WI38 (cell line): Measurements from ENCODE around the gene HOXB5.

Experiments used
- H3K4me3 ChIP-seq: 2 replicates; pipeline ENCODE4 v1.5.1; 2011; ENCODE audit warnings: low read depth, mild to moderate bottlenecking, control low read depth, low read length
- TF ChIP-seq, protein P1 (sequence below): IDR thresholded peaks from 2 replicates; pipeline ENCODE4 v1.5.1; 2012; ENCODE audit warnings: low read depth, mild to moderate bottlenecking, control low read depth, low read length

Gene HOXB5

DNA sequence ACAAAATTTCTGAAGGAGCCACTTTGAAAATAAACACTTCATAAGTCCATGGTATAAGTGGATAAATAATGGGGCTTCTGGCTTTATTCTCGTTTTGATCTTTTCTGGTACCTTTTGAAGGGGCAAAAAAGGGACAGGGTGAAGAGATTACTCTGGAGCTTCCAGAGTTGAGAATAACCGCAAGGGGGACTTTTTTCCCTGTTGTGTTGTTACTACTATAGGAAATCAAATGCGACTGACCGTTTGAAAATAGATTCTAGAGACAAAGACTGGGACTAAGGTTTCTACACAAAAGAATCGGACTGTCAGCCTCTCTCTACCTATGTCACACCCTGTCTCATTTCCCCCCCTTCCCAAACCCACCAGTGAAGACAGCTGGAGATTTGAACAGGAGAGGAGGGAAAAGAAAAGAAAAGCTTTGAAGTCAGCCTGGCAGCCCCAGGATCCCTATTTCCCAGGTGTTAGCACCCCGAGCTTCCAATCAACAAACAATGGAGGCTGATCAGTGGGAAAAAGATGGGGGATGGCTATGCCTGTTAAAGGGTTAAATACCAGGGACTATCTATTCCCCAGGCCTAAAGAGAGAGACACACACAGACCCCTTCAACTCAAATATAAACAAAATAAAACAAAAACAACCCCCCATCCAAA lies 23.8 kb downstream of the HOXB5 start:
- peak overlapping the region; percentile 79 for H3K4me3 ChIP-seq
- TF ChIP-seq, protein P1, sequence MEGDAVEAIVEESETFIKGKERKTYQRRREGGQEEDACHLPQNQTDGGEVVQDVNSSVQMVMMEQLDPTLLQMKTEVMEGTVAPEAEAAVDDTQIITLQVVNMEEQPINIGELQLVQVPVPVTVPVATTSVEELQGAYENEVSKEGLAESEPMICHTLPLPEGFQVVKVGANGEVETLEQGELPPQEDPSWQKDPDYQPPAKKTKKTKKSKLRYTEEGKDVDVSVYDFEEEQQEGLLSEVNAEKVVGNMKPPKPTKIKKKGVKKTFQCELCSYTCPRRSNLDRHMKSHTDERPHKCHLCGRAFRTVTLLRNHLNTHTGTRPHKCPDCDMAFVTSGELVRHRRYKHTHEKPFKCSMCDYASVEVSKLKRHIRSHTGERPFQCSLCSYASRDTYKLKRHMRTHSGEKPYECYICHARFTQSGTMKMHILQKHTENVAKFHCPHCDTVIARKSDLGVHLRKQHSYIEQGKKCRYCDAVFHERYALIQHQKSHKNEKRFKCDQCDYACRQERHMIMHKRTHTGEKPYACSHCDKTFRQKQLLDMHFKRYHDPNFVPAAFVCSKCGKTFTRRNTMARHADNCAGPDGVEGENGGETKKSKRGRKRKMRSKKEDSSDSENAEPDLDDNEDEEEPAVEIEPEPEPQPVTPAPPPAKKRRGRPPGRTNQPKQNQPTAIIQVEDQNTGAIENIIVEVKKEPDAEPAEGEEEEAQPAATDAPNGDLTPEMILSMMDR = no peak

DNA sequence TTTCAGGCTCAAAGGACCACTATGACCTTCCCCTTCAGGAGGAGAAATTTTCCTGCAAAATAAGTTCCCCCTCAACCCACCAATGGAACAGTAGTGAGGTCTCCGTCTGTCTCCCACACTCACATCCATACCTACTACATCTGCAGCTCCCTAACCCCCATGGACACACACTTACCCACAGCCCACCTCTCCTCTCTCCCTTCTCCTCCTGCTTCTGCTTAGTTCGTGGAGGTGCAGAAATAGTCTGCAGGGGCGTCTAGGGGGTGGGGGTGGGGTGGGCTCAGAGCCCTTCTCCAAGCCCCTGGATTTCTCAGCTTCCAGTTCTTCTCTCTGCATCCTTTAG lies 24.4 kb downstream of the HOXB5 start:
- peak overlapping the region; percentile 79 for H3K4me3 ChIP-seq
- TF ChIP-seq, protein P1 = no peak

DNA sequence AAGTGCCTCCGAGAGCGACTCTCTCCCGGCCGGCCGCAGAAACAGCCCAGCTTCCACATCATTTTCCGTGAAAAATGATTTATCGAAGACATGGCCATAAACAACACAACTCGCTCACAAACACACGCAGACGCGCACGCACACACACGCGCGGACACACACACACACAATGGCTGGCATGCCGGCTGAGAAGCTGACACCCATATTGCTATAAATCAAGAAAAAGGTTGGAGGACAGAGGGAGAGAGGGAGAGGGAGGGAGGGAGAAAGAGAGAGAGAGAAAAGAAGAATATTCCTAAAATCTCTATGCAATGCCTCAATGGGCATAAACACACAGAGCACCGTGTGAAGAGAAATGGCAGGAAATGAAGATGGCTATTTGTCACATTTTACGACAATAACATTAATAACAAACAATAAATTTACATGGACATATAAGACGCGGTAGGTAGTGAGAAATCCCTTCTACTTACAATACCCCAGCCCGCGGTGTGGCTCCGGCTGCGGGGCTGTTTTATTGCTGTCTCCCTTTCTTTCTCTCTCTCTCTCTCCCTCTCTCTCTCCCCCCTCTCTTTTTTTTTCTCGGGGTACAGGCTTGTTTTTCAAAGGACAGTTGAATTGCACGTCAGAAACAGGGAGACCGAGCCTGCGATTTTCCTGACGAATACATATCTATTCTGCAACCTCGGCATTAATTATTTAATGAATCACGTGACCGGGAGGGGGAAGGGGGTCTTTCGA lies 24.9 kb downstream of the HOXB5 start:
- TF ChIP-seq, protein P1 = no peak
- H3K4me3 ChIP-seq = peak overlapping the region; percentile 79

DNA sequence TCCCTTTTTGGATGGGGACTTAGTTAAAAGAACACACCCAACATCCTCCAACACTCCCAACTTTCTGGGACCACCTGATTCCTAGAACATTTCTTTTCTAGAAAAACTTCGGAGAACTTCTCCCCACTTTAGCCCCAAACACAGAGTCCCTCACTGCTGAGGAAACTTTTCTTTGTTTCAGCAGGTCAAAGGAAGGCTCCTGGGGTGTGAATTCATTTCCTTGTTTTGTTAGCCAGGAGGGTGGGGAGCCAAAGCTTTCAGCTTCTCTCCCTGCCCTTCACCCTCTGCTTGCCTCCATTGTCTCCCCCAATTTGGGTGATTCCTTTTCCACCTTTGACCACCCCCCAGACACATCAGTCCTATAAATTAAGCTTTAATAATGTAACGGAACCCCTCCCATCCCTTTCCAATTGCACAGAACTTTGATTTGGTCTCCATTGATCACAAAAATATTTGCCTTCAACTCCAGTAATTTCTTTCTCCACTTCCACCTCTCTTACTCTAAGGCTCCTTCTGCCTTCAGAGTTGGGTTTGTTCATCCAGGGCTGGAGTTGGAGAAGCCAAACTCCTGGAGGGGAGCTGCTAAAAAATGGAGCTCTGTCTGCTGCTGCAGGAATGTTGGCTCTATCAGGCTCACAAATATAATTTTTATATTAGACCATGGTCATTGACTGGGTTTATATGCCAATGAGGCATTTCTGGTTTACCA lies 25.8 kb downstream of the HOXB5 start:
- TF ChIP-seq, protein P1 = no peak
- peak overlapping the region; percentile 79 for H3K4me3 ChIP-seq

DNA sequence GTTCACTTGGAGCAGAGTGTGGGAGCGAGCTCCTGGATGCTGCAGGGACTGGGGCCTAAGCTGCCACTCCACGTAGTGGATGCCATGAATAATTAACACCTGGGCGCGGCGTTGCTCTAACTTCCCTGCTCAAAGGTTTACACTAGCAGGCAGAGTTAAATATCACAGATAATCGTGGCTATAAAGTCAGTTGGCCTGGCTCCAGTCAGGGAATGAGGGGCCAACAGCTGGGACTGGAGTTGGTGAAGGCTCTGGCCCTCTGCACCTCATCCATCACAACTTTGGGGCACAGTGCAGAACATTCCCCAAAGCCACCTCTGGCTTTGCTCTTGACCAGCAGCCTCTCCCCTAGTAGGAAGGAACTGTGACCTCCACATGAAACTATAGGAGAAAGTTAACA lies 26.4 kb downstream of the HOXB5 start:
- TF ChIP-seq, protein P1 = no peak
- H3K4me3 ChIP-seq = no peak overlapping the region

DNA sequence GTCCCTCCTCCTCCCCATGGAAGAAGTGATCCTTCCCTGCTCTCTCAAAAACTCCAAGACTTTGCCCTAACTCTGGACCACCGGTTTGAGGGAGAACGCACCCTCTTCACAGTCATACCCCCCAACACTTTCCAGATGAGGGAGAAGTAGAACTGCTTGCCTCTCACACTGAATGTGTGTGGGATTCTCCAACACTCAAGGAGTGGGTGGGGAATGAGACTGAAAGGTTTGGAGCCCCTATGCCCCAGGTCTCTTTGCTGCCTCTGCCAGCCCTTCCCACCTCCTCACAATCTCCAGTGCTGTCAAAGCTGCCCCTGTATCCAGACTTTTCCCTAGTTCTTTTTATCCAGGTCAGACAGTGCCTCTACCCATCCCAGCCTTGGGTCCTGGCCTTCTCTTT lies 26.9 kb downstream of the HOXB5 start:
- TF ChIP-seq, protein P1 = no peak
- H3K4me3 ChIP-seq = no peak overlapping the region
